HepG2 (cell line): ENCODE data around the gene PRKCZ. TPM values are rescaled to one million over a fixed set of nuclear protein-coding genes. Genes with fewer than 3 reads are reported as not detected.
A peak's percentile ranks its signal among the peaks of the same experiment; 100 is the strongest.

Experiments used
- ETV6 ChIP-seq: sonication (generic); formaldehyde crosslinking; conservative IDR thresholded peaks from 2 replicates; pipeline ENCODE4 v1.4.0; 2020; ENCODE audit warnings: missing genetic modification reagents
- HES4 ChIP-seq: sonication (generic); formaldehyde crosslinking; IDR thresholded peaks from 2 replicates; pipeline ENCODE4 v1.9.0; 2021; ENCODE audit warnings: mild to moderate bottlenecking, missing genetic modification reagents, borderline replicate concordance
- HOXA5 ChIP-seq: sonication (generic); formaldehyde crosslinking; IDR thresholded peaks from 2 replicates; pipeline ENCODE4 v1.4.0; 2020; ENCODE audit warnings: missing genetic modification reagents
- JUNB ChIP-seq: sonication (generic); formaldehyde crosslinking; IDR thresholded peaks from 2 replicates; pipeline ENCODE4 v1.8.0; 2022; ENCODE audit warnings: missing genetic modification reagents, mild to moderate bottlenecking, borderline replicate concordance
- MYC ChIP-seq: sonication (generic); formaldehyde crosslinking; IDR thresholded peaks from 2 replicates; pipeline ENCODE4 v1.9.0; 2021; ENCODE audit warnings: missing genetic modification reagents, borderline replicate concordance
- WIZ ChIP-seq: sonication (generic); formaldehyde crosslinking; IDR thresholded peaks from 2 replicates; pipeline ENCODE4 v1.5.1; 2020; ENCODE audit warnings: mild to moderate bottlenecking, missing genetic modification reagents
- ZC3H4 ChIP-seq: sonication (generic); formaldehyde crosslinking; IDR thresholded peaks from 2 replicates; pipeline ENCODE4 v1.4.0; 2020; ENCODE audit warnings: missing genetic modification reagents, borderline replicate concordance
- polyA plus RNA-seq, 8 experiments: library from polyadenylated mRNA; depleted of rRNA in 3 of 8; stranded (reverse) in 7 of 8; unstranded in 1 of 8; fragments of >200 nt; fragmentation: Illumina TruSeq in 4 of 8; extraction: Trizol in 4 of 8; gene quantifications; 2 replicates each; pipeline versions ENCODE4 v1.2.1 to v1.2.3, GENCODE V29; 2011 to 2016; ENCODE audit warnings: low read depth in 4 of 8, missing spikeins in 1 of 8, mixed read lengths in 1 of 8; ENCODE audit not compliant: insufficient read depth in 1 of 8
- total RNA-seq, 5 experiments: library from RNA; depleted of rRNA; stranded (reverse); fragments of >200 nt; fragmentation: Illumina TruSeq; extraction: Trizol; gene quantifications; 2 replicates each; pipeline ENCODE4 v1.2.3, GENCODE V29; 2016; ENCODE audit warnings: low read depth in 1 of 5
- TF ChIP-seq, protein P1 (sequence below): sonication (generic); formaldehyde crosslinking; IDR thresholded peaks from 2 replicates; pipeline ENCODE4 v1.5.1; 2020; ENCODE audit warnings: mild to moderate bottlenecking, missing genetic modification reagents, moderate library complexity

Gene PRKCZ
- total and polyA plus RNA-seq, 2 of the 13 experiments (the other 11 are each of a cell fraction or from before 2014, with no cell fraction given) = 34.7 to 85.2 TPM

DNA sequence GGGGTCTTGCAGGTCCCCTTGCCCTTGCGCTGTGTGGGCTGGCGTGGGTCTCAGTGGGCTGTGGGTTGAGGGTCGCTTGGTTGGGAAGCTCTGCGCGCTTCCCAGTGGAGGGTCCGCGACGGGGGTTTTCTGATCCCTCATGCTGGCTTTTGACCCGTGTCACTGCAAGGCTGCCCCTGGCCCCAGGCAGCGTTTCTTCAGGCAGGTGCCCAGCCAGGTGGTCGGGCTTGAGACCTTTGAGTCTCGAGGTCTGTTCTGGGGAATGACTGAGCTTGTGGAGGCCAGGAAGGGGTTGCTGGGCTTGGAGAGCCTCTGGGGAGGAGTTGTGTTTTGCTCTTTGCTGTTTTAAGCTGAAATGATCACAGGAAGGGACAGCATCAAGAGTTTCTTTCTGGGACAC is 183.3 kb downstream of the PRKCZ start (continued):
- TF ChIP-seq, protein P1, sequence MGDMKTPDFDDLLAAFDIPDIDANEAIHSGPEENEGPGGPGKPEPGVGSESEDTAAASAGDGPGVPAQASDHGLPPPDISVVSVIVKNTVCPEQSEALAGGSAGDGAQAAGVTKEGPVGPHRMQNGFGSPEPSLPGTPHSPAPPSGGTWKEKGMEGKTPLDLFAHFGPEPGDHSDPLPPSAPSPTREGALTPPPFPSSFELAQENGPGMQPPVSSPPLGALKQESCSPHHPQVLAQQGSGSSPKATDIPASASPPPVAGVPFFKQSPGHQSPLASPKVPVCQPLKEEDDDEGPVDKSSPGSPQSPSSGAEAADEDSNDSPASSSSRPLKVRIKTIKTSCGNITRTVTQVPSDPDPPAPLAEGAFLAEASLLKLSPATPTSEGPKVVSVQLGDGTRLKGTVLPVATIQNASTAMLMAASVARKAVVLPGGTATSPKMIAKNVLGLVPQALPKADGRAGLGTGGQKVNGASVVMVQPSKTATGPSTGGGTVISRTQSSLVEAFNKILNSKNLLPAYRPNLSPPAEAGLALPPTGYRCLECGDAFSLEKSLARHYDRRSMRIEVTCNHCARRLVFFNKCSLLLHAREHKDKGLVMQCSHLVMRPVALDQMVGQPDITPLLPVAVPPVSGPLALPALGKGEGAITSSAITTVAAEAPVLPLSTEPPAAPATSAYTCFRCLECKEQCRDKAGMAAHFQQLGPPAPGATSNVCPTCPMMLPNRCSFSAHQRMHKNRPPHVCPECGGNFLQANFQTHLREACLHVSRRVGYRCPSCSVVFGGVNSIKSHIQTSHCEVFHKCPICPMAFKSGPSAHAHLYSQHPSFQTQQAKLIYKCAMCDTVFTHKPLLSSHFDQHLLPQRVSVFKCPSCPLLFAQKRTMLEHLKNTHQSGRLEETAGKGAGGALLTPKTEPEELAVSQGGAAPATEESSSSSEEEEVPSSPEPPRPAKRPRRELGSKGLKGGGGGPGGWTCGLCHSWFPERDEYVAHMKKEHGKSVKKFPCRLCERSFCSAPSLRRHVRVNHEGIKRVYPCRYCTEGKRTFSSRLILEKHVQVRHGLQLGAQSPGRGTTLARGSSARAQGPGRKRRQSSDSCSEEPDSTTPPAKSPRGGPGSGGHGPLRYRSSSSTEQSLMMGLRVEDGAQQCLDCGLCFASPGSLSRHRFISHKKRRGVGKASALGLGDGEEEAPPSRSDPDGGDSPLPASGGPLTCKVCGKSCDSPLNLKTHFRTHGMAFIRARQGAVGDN (CRISPR knock-in tag) = 0 out of 2 replicates have a peak, but pooled peaks have one; percentile 2
- TF ChIP-seq WIZ (CRISPR knock-in tag) (no peak), JUNB (CRISPR knock-in tag) (no peak), MYC (CRISPR knock-in tag) (peak; percentile 13; the same call in 1 of the 2 replicates), HOXA5 (CRISPR knock-in tag) (no peak), ZC3H4 (peak; percentile 33; the same call in 1 of the 2 replicates), ETV6 (CRISPR knock-in tag) (no peak), HES4 (CRISPR knock-in tag) (no peak)
- TF ChIP-seq, all 625 proteins: peak for 7
